WI38 (cell line): Measurements from ENCODE around the gene PHOSPHO1.
"Not testable (repeated sequence)": the region's sequence is repeated elsewhere in the genome, so short reads cannot be mapped to it uniquely, and the experiment has no call there.

Experiments
- H3K4me3 ChIP-seq: 2 replicates; pipeline ENCODE4 v1.5.1; 2011; ENCODE audit warnings: low read depth, mild to moderate bottlenecking, control low read depth, low read length
- CTCF ChIP-seq: IDR thresholded peaks from 2 replicates; pipeline ENCODE4 v1.5.1; 2012; ENCODE audit warnings: low read depth, mild to moderate bottlenecking, control low read depth, low read length

PHOSPHO1 gene, protein sequence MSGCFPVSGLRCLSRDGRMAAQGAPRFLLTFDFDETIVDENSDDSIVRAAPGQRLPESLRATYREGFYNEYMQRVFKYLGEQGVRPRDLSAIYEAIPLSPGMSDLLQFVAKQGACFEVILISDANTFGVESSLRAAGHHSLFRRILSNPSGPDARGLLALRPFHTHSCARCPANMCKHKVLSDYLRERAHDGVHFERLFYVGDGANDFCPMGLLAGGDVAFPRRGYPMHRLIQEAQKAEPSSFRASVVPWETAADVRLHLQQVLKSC

DNA sequence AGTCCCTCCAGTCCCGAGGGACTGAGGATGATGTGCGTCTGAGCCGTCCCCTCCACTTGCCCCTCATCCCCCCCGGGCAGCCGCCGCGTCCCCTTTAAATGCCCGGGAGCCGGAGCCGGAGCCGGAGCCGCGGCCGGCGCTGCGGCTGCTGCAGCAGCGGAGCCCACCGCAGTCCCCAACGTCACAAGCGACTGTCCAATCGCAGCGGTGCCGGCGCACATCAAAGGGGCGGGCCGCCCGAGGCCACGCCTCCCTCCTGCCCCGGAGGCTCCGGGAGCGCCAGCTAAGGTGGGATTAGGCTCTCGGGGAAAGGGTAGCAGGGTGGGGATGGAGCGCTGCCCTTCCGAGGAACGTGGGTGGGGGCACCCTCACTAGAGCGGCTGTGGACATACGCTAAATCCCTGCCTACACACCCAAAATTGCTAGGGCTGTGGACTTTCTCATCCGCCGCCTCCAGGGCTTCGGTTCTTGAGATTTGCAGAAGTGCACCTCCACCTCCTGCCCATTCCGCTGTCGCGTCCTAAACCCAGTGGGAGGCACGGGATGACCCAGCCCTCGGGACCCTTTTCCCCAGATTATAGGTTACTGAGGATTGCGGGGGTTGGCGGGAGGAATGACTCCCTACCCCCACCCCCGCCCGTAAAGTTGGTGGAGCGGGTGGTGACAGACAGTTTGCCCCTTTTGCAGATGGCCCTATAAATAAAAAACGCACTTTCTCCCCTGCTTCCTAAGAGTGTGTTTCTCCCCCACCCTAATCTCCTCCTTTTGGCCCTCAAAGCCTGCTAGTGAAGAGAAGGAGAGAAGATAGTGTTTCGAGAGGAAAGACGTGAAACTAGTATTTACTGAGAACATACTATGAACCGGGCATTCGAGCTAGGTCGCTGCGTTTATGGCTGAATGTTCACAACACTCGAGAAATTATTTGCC lies at the start of gene PHOSPHO1:
Gene PHOSPHO1 (minus strand): TSS at position 152 of the 927 bp plus-strand sequence. CDS start 4,096 bp downstream, outside the sequence.
- TF ChIP-seq CTCF = no peak

DNA sequence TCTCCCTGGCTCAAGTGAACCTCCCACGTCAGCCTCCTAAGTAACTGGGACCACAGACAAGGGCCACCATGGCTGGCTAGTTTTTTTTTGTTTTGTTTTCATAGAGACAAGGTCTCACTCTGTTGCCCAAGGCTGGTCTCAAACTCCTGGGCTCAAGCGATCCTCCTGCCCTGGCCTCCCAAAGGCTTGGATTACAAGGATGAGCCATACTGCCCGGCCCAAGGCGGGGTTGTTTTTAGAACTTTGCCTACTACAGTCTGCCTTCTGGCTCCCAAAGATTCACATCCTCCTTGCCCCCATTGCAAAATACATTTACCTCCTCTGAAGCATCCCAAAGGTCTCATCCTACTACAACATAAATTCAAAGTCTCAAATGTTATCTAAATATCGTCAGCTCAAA lies 49.5 kb upstream of the PHOSPHO1 start:
- TF ChIP-seq CTCF = no peak
- H3K4me3 ChIP-seq = no peak overlapping the region

More for the DNA sequence above, at the start of gene PHOSPHO1:
- peak within 1 kb of the TSS; percentile 81 for H3K4me3 ChIP-seq

DNA sequence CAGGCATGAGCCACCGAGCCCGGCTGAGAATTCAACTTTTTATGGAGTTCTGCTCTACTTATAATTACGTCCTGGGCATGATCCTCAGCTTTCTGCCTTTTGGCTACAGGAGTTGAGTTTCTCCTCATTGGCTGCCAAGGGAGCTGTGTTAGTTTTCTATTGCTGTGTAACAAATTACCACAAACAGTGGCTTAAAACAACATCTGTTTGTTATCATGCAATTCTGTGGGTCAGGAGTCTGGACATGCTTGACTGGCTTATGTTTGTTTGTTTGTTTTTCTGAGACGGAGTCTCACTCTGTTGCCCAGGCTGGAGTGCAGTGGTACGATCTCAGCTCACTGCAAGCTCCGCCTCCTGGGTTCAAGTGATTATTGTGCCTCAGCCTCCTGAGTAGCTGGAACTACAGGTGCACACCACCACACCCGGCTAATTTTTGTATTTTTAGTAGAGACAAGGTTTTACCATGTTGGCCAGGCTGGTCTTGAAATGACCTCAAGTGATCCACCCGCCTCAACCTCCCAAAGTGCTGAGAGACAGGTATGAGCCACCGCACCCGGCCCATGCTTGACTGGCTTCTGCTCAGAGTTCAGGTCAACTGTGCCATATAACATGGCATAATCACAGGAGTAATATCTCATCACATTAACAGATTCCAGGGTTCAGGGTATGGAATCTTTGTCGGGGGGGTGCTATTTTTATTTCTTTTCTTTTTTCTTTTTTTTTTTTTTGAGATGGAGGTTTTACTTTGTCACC lies 48.9 kb upstream of the PHOSPHO1 start:
- H3K4me3 ChIP-seq = not testable (repeated sequence)

DNA sequence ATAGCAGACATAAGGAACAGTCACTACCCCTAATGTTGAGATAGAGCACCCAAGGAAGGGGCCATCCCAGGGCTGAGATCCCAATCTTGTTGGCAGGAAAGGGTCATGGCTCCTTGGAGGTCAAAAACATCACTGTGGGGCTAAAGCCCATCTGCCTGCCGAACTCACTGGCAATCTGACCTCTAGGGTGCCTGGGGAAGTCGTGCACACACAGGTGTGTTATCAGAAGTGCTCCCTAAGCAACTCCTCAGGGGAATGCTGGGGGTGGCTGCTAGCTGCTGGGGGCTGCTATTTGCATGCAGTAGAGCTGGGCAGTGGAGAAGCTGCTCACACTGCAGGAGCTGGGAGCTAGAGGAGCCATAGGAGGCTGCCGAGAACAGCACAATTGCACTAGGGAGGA lies 47.5 kb upstream of the PHOSPHO1 start:
- H3K4me3 ChIP-seq = no peak overlapping the region
- no peak for TF ChIP-seq CTCF

DNA sequence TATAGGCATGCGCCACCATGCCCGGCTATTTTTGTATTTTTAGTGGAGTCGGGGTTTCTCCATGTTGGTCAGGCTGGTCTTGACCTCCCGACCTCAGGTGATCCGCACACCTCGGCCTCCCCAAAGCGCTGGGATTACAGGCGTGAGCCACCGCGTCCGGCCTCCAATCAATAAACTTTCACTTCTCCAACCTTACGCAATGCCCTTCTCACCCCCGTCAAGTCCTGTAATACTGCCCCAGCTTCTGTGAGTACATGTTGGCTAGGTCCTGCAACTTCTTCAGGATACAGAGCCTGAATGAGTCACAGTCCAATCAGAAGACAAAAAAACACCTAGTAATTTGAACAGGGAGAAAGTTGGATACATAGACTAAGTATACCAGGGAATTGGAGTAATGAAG lies 47.1 kb upstream of the PHOSPHO1 start:
- TF ChIP-seq CTCF = no peak
- H3K4me3 ChIP-seq = no peak overlapping the region

- H3K4me3 ChIP-seq = not testable (repeated sequence)
These were observed 45.4 kb upstream of the PHOSPHO1 start for GRCh38 chr17:49275981-49276380.

DNA sequence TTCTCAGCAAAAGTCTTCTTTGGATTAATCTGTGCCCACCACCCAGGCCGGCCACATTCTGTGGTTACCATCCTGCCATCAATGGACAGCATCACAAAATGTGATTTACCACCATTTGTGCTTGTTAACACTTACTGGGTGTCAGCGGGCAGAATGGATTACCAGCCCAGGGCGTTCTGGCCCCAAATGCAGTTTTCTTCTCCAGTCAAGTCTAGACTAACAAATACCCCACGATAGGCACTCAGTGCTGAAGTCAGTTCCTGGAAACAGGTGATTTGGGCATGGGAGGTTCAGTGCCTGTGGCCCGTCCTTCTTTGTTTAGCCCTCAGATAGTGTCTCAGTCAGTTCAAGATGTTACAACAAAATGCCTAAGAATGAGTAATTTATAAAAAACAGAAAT lies 38.8 kb upstream of the PHOSPHO1 start:
- TF ChIP-seq CTCF = no peak
- H3K4me3 ChIP-seq = no peak overlapping the region

DNA sequence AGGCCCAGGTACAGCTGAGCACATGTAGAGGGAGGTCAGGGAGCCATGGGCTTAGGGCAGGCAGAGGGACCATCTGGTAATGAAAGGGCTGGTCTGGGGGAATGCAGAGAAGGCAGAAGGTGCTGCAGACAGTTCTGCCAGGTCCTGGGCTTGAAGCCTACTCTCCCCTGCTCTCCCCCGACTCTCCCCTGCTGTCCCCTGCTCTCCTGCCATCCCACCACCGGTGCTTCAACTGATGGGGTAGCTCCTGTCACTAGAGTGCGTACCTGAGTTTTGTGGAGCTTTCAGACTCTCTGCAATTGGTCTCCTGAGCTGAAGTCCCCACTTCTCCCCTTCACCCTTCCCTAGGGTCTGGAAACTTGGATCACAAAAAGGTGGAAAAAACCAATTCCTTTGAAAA lies 37.3 kb upstream of the PHOSPHO1 start:
- no peak for TF ChIP-seq CTCF
- H3K4me3 ChIP-seq = no peak overlapping the region
